ENCODE results near the gene LRMDA. TPM values are rescaled to one million over a fixed set of nuclear protein-coding genes. Genes with fewer than 3 reads are reported as not detected.

The LRMDA gene
- total and polyA plus RNA-seq, 2 of the 13 experiments (the other 11 are each of a cell fraction or from before 2014, with no cell fraction given): 13.4 to 22.0 TPM

- no peak for TF ChIP-seq ETV5 (CRISPR knock-in tag; IDR thresholded peaks at IDR 0.05; ENCODE audit: borderline replicate concordance)
- TF ChIP-seq, protein P1, sequence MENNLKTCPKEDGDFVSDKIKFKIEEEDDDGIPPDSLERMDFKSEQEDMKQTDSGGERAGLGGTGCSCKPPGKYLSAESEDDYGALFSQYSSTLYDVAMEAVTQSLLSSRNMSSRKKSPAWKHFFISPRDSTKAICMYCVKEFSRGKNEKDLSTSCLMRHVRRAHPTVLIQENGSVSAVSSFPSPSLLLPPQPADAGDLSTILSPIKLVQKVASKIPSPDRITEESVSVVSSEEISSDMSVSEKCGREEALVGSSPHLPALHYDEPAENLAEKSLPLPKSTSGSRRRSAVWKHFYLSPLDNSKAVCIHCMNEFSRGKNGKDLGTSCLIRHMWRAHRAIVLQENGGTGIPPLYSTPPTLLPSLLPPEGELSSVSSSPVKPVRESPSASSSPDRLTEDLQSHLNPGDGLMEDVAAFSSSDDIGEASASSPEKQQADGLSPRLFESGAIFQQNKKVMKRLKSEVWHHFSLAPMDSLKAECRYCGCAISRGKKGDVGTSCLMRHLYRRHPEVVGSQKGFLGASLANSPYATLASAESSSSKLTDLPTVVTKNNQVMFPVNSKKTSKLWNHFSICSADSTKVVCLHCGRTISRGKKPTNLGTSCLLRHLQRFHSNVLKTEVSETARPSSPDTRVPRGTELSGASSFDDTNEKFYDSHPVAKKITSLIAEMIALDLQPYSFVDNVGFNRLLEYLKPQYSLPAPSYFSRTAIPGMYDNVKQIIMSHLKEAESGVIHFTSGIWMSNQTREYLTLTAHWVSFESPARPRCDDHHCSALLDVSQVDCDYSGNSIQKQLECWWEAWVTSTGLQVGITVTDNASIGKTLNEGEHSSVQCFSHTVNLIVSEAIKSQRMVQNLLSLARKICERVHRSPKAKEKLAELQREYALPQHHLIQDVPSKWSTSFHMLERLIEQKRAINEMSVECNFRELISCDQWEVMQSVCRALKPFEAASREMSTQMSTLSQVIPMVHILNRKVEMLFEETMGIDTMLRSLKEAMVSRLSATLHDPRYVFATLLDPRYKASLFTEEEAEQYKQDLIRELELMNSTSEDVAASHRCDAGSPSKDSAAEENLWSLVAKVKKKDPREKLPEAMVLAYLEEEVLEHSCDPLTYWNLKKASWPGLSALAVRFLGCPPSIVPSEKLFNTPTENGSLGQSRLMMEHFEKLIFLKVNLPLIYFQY (CRISPR knock-in tag; IDR thresholded peaks at IDR 0.05; ENCODE audit: borderline replicate concordance): no peak
- TF ChIP-seq ZNF124 (CRISPR knock-in tag; IDR thresholded peaks at IDR 0.05): no peak
- TF ChIP-seq ZNF563 (CRISPR knock-in tag; IDR thresholded peaks at IDR 0.05): no peak
- no peak for TF ChIP-seq ETV6 (CRISPR knock-in tag; conservative IDR thresholded peaks at IDR 0.05)
- no peak for TF ChIP-seq FOXK1 (CRISPR knock-in tag; IDR thresholded peaks at IDR 0.05; ENCODE audit: borderline replicate concordance, low read depth)
- TF ChIP-seq HMG20B (CRISPR knock-in tag; conservative IDR thresholded peaks at IDR 0.05): no peak
- no peak for TF ChIP-seq MED8 (CRISPR knock-in tag; IDR thresholded peaks at IDR 0.05; ENCODE audit: insufficient replicate concordance)
- no peak for TF ChIP-seq NR2F1 (CRISPR knock-in tag; IDR thresholded peaks at IDR 0.05)
- TF ChIP-seq NONO (IDR thresholded peaks at IDR 0.05): no peak
- TF ChIP-seq NONO (CRISPR knock-in tag; conservative IDR thresholded peaks at IDR 0.05): no peak
- TF ChIP-seq RXRB (CRISPR knock-in tag; IDR thresholded peaks at IDR 0.05; ENCODE audit: borderline replicate concordance): peak; percentile 45; the same call in 1 of the 2 replicates
- TF ChIP-seq ZNF780A (CRISPR knock-in tag; IDR thresholded peaks at IDR 0.05): no peak
- no peak for TF ChIP-seq ZNF580 (CRISPR knock-in tag; IDR thresholded peaks at IDR 0.05; ENCODE audit: borderline replicate concordance, low read depth)
- TF ChIP-seq ZNF530 (CRISPR knock-in tag; IDR thresholded peaks at IDR 0.05; ENCODE audit: low read depth): no peak
- no peak for TF ChIP-seq ZNF33A (CRISPR knock-in tag; IDR thresholded peaks at IDR 0.05; ENCODE audit: borderline replicate concordance)
- no peak for TF ChIP-seq FOXJ3 (CRISPR knock-in tag; IDR thresholded peaks at IDR 0.05; ENCODE audit: borderline replicate concordance)
- TF ChIP-seq ZNF850 (CRISPR knock-in tag; conservative IDR thresholded peaks at IDR 0.05): no peak
- no peak for TF ChIP-seq NFIB (CRISPR knock-in tag; IDR thresholded peaks at IDR 0.05; ENCODE audit: borderline replicate concordance)
- no peak for TF ChIP-seq ZSCAN22 (CRISPR knock-in tag; IDR thresholded peaks at IDR 0.05)
Measured at GRCh38 chr10:75597773-75598440, 166.5 kb downstream of the LRMDA start (continued).

Measured in HepG2 (cell line).